ENCODE data around the gene FGFBP3. TPM values are rescaled to one million over a fixed set of nuclear protein-coding genes. Genes with fewer than 3 reads are reported as not detected.

The FGFBP3 gene
- polyA plus RNA-seq, 1 donor (not counting 4 experiments of a cell fraction or from before 2014, with no cell fraction given), result 0.22 TPM

- Histone ChIP-seq H3K36me3 (ENCODE audit: control insufficient read depth in 2 of 2, extremely low read depth in 1 of 2, insufficient read depth in 2 of 2, low read length in 2 of 2) (no peaks in the 10 kb centered on the region), H3K9me3 (ENCODE audit: control insufficient read depth, low read depth, low read length) (no peaks in the 10 kb centered on the region), H3K4me2 (ENCODE audit: control insufficient read depth, extremely low read depth, insufficient read depth, low read depth, low read length) (no peak overlapping the region), H3K27ac (ENCODE audit: control insufficient read depth, insufficient read depth, low read length) (no peak overlapping the region), H4K20me1 (ENCODE audit: control insufficient read depth, extremely low read depth, insufficient read depth, low read length) (no peaks in the 10 kb centered on the region), H3K27me3 (ENCODE audit: control insufficient read depth, extremely low read depth, insufficient read depth, low read length) (no peaks in the 10 kb centered on the region), H2AFZ (ENCODE audit: control insufficient read depth, low read length) (no peak overlapping the region), H3K9ac (ENCODE audit: control insufficient read depth, extremely low read depth, insufficient read depth, low read length) (no peak overlapping the region), H3K4me1 (ENCODE audit: control insufficient read depth, extremely low read depth, insufficient read depth, low read length) (peaks cover under 1% of the 10 kb centered on the region), H3K79me2 (ENCODE audit: control insufficient read depth, insufficient read depth, low read length) (no peaks in the 10 kb centered on the region), H3K4me3 (ENCODE audit: control insufficient read depth in 2 of 3, extremely low read depth in 1 of 3, insufficient read depth in 2 of 3, low read depth in 1 of 3, low read length in 3 of 3) (no peak overlapping the region), H3K9me1 (ENCODE audit: control insufficient read depth, extremely low read depth, insufficient read depth, low read length) (no peaks in the 10 kb centered on the region)
- TF ChIP-seq CTCF (optimal IDR thresholded peaks at IDR 0.05 in 1 of 3, IDR thresholded peaks at IDR 0.05 in 1 of 3, conservative IDR thresholded peaks at IDR 0.05 in 1 of 3; ENCODE audit: extremely low read depth in 1 of 3, insufficient read depth in 2 of 3, low read length in 3 of 3) (no peak), EZH2 (IDR thresholded peaks at IDR 0.05; ENCODE audit: low read length) (no peak)
- no peak for FAIRE-seq
- dilution Hi-C loops (cut with MboI; ENCODE audit: extremely low pct_ligation_motif_present, low sequenced_read_pairs), result no loop called here
- DNase-seq (ENCODE audit: low read depth, low spot score), result no peak
Measured at GRCh38 chr10:91893051-91893450, 16.2 kb downstream of the FGFBP3 start.

GRCh38 chr10:91891125-91892001 is 17.9 kb downstream of the FGFBP3 start:
- Histone ChIP-seq H3K4me2 (ENCODE audit: control insufficient read depth, extremely low read depth, insufficient read depth, low read depth, low read length) (no peak overlapping the region), H2AFZ (ENCODE audit: control insufficient read depth, low read length) (no peak overlapping the region), H3K4me1 (ENCODE audit: control insufficient read depth, extremely low read depth, insufficient read depth, low read length) (peaks cover 12% of the 10 kb centered on the region), H3K36me3 (ENCODE audit: control insufficient read depth in 2 of 2, extremely low read depth in 1 of 2, insufficient read depth in 2 of 2, low read length in 2 of 2) (no peaks in the 10 kb centered on the region), H3K9me3 (ENCODE audit: control insufficient read depth, low read depth, low read length) (no peaks in the 10 kb centered on the region), H3K4me3 (ENCODE audit: control insufficient read depth in 2 of 3, extremely low read depth in 1 of 3, insufficient read depth in 2 of 3, low read depth in 1 of 3, low read length in 3 of 3) (no peak overlapping the region), H3K27ac (ENCODE audit: control insufficient read depth, insufficient read depth, low read length) (no peak overlapping the region), H3K27me3 (ENCODE audit: control insufficient read depth, extremely low read depth, insufficient read depth, low read length) (no peaks in the 10 kb centered on the region), H3K9me1 (ENCODE audit: control insufficient read depth, extremely low read depth, insufficient read depth, low read length) (no peaks in the 10 kb centered on the region), H3K9ac (ENCODE audit: control insufficient read depth, extremely low read depth, insufficient read depth, low read length) (no peak overlapping the region), H4K20me1 (ENCODE audit: control insufficient read depth, extremely low read depth, insufficient read depth, low read length) (no peaks in the 10 kb centered on the region), H3K79me2 (ENCODE audit: control insufficient read depth, insufficient read depth, low read length) (no peaks in the 10 kb centered on the region)
- no peak for DNase-seq (ENCODE audit: low read depth, low spot score)
- FAIRE-seq, result peak; percentile 20
- no peak for TF ChIP-seq CTCF (optimal IDR thresholded peaks at IDR 0.05 in 1 of 3, IDR thresholded peaks at IDR 0.05 in 1 of 3, conservative IDR thresholded peaks at IDR 0.05 in 1 of 3; ENCODE audit: extremely low read depth in 1 of 3, insufficient read depth in 2 of 3, low read length in 3 of 3)
- no peak for TF ChIP-seq EZH2 (IDR thresholded peaks at IDR 0.05; ENCODE audit: low read length)
- dilution Hi-C loops (cut with MboI; ENCODE audit: extremely low pct_ligation_motif_present, low sequenced_read_pairs), result no loop called here
